ENCODE results near the gene GYS2.
"Not testable (repeated sequence)": the region's sequence is repeated elsewhere in the genome, so short reads cannot be mapped to it uniquely, and the experiment has no call there.

The GYS2 gene

GRCh38 chr12:21604245-21605101 is at the start of gene GYS2:
TSS of gene GYS2 (minus strand) at chr12:21604847. CDS start at chr12:21604592, 255 bp downstream.
- DNase-seq (ENCODE audit: low read depth in 3 of 3): no peak

DNA sequence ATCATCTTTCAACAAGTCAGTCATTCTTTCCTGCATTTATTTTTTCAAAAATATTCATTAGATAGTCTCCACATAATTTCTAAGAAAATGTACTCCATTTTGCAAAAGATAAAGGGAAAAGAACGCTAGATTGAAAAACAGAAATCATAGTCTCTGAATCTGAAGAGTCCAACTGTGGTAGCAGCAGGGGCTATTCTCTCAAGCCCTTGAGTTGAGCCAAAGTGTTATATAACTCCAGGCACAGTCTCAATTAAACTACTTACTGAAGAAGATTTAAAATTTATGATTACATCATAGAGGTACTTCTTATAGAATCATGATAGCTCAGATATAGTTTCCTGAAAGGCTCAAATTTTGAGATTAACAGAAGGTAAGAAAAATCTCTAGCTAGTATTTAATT is 47.2 kb upstream of the GYS2 start:
- no peak for DNase-seq (ENCODE audit: low read depth in 3 of 3)

GRCh38 chr12:21650997-21651396 is 46.4 kb upstream of the GYS2 start:
- no peak for DNase-seq (ENCODE audit: low read depth in 3 of 3)

DNA sequence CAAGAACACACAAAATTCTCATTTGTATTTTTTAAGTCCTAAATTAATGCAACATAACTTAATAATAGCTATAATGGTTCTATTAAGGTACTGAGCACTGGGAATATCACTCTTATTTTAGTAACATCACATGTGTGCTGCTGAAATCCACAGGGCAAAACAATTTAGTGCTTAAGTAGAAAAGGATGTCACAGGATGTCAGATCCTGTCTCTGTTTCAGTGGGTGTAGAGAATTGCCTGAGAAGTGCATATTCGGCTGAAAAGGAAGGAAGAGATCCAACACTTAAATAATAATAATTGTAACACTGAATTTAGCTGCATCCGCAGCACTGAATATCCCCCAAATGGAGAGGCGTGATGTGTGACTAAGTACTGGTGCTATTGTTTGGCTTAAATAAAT is 44.4 kb upstream of the GYS2 start:
- DNase-seq (ENCODE audit: low read depth in 3 of 3): no peak

- DNase-seq (ENCODE audit: low read depth in 3 of 3): no peak
These were observed 43.7 kb upstream of the GYS2 start for GRCh38 chr12:21648378-21648777.

DNA sequence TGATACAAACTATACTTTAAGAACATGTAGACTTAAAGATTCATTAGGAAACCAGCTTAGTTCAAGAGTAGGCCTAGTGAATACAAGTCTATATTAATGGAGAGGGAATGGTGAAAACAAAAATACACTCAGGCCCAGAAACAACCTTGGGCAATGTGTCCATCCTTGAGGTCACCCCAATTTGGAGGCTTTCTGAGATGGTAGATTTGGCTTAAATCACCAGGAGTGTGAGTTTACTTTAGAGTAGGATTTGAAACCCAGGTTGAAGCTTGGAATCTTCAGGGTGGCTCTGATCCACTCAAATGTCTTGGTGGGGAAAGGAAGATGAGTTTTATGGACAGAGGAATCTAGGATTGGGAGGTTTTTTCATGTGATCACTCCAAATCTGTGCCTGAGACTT is 42.5 kb upstream of the GYS2 start:
- no peak for DNase-seq (ENCODE audit: low read depth in 3 of 3)

GRCh38 chr12:21645041-21645500 is 40.4 kb upstream of the GYS2 start:
- DNase-seq (ENCODE audit: low read depth in 3 of 3): not testable (repeated sequence)

DNA sequence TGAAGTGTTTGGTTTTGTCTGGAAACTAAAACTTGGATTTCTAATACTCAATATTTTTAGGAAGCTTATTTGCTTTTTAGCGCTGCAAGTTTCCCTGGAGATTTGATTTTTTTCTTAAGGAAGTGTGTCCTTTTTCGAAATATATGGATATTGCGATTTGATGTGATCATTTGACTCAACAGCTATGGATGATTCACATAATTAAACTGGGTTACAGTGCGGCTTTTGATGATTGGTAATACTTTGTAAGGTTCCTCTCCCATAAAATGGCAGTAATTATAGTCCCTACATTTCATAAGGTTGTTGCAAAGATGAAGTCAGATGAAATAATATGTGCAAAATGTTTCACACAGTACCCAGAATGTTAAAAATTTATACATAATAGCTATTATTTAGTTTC is 39.9 kb upstream of the GYS2 start:
- DNase-seq (ENCODE audit: low read depth in 3 of 3): no peak

GRCh38 chr12:21643758-21644157 is 39.1 kb upstream of the GYS2 start:
- no peak for DNase-seq (ENCODE audit: low read depth in 3 of 3)

- no peak for DNase-seq (ENCODE audit: low read depth in 3 of 3)
These were observed 38.2 kb upstream of the GYS2 start for GRCh38 chr12:21642707-21643389.

DNA sequence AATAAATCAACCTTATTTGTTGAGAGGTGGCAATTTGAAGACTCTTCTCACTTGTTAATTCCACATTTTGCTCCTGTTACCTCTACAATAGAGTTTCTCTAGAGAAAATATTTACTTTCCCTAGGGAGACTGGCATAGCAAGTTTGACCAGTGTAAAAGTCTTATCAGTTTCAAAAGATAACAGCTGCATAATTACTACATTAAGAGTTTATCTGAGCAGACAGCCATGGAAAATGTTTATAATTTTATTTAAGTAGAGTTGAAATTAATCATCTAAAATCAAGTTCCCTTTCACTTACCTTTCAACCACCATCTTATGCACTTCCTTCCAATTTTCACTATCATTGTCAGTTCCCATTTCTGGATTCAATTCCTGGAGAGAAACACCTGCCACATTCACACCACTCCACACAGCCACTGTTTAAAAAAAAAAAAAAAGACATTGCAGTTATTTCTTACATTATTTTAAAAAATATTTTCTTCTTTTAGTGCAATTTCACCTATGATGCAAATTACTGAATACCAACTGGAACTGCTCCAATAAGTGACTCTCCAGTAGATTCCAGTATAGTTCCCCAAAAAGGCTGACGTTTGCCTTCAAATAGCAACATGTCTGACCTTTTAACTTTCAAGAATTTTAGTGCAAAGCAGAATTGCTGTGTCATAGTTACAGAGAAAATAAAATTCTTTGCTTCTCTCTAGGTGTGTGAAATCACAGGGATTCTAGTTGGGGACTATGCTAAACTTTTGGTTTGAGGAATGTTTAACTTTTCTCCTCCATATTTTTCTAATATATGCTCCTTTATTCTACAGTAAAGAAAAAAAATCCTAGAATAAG is 33.6 kb upstream of the GYS2 start:
- DNase-seq (ENCODE audit: low read depth in 3 of 3): no peak

- no peak for DNase-seq (ENCODE audit: low read depth in 3 of 3)
These were observed 29.6 kb upstream of the GYS2 start for GRCh38 chr12:21634245-21634644.

DNA sequence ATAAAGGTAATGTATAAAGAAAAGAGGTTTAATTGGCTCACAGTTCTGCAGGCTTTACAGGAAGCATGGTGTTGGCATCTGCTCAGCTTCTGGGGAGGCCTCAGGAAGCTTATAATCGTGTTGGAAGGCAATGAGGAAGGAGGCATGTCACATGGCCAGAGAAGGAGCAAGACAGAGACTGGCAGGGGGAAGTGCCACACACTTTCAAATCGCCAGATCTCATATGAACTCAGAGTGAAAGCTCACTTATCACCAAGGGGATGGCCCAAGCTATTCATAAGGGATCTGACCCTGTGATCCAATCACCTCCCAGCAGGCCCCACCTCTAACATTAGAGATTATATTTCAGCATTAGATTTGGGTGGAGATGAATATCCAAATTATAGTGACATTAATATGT is 26.7 kb upstream of the GYS2 start:
- DNase-seq (ENCODE audit: low read depth in 3 of 3): no peak

DNA sequence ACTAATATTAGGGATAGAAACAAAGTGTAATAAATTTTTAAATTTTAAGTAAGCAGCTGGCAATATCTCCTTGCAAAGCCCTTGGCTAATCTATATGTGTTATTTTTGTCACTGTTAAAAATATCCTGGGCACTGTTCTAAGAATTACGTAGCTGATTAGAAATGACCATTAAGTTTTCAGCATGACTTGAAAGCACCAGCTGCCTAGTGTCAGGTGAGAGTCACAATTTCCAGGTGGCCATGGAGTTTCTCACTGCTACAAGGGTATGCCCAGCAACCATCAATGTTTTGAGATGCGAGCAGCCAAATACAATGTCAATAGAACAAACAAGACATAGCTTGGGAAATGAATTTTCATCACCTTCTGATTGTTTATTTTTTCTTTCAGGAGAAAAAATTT is 23.3 kb upstream of the GYS2 start:
- DNase-seq (ENCODE audit: low read depth in 3 of 3): no peak

DNA sequence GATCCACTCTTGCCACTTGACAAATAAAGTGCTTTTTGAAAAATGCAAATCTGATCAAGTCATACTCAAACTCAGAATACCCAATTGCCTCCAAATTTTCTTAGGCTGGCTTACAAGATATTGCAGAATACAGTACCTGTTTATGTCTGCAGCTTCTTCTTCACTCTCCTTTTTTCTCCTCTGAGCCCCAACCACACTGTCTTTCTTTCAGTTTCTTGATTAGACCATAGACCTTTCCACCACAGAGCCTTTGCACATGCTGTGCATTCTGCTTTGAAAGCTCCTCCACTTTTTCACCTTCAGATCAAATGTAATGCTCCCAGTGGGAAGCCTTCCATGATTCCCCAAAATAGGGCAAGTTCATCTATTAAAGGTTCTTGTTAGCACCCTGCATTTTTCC is 13.9 kb upstream of the GYS2 start:
- no peak for DNase-seq (ENCODE audit: low read depth in 3 of 3)

- DNase-seq (ENCODE audit: low read depth in 3 of 3): no peak
These were observed 12.4 kb upstream of the GYS2 start for GRCh38 chr12:21617030-21617429.

GRCh38 chr12:21615431-21615830 is 10.8 kb upstream of the GYS2 start:
- DNase-seq (ENCODE audit: low read depth in 3 of 3): peak in 1 of 3 experiments; percentile 6

DNA sequence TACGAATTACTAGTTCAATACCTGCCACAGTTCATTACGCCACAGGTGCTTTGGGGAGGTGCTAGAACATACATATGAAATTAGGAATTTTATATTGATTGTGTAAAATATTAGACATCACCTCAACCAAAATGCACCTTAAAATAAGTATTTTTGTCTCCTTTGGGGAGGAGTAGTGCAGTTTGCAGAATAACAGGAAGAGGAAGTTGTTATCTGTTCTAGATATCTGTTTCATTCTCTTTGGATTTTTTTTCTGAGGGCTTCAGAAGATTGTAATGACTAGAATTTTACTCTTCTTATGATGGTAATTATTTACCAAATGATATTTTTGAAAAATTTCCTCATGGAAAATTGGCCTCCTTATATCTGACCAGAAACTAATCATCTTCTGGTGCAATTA is 9.9 kb upstream of the GYS2 start:
- DNase-seq (ENCODE audit: low read depth in 3 of 3): no peak

- DNase-seq (ENCODE audit: low read depth in 3 of 3): no peak
These were observed 9.3 kb upstream of the GYS2 start for GRCh38 chr12:21613931-21614330.

DNA sequence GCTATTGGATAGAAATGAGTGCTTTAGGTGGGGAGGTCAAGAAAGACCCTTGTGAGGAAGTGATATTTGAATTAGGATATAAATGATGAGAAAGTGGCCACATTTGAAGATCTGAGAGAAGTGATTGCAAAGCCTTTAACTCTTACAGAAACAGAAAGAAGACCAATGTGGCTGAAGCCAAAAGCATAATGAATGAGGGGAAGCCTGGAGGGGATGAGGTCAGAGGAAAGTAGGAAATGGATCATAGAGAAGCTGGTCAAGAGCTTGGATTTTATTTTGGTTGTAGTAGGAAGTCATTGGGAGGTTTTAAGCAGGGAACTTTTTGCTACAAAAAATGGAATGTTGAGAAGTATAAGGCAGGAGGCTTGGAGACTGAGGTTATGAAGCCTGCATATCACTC is 3.5 kb upstream of the GYS2 start:
- no peak for DNase-seq (ENCODE audit: low read depth in 3 of 3)

GRCh38 chr12:21607701-21608100 is 3.1 kb upstream of the GYS2 start:
- no peak for DNase-seq (ENCODE audit: low read depth in 3 of 3)

GRCh38 chr12:21606175-21606574 is 1.5 kb upstream of the GYS2 start:
- no peak for DNase-seq (ENCODE audit: low read depth in 3 of 3)
